Measurements from ENCODE around the gene CASTOR2. TPM values are rescaled to one million over a fixed set of nuclear protein-coding genes. Genes with fewer than 3 reads are reported as not detected.

CASTOR2 gene
- total RNA-seq, 1 experiment from 2014 or later = 41.1 TPM

DNA sequence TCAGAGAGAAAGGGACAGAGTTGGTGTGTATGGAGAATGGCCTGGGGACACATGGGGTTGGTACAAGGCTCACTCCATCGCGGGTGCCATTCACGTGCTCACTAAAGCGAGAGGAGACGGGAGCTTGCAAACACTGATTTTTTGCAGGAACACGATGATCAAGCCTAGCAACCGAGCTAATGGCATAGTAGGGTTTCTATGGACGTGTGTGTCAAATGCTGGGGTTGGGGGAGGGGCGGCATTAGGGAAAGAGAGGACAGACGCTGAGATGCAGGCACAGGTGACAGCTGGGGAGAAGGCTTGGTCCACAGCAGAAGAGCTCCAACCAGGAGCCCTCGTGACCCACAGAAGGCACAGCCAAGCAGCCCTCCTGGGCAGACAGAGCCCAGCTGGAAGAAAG lies 75.2 kb downstream of the CASTOR2 start:
- no peaks in the 10 kb centered on the region for H3K9me3 ChIP-seq (ENCODE audit: control insufficient read depth, insufficient read depth, low read depth, low read length)
- ATAC-seq (no peak), DNase-seq (ENCODE audit: low read depth, low spot score) (no peak)
- no peak overlapping the region for H3K4me3 ChIP-seq (ENCODE audit: low read depth in 2 of 2, low read length in 2 of 2)
- intact Hi-C loops (cut with micrococcal nuclease; ENCODE audit: unreplicated experiment) = no loop called here
- no peaks in the 10 kb centered on the region for H3K4me1 ChIP-seq (ENCODE audit: control insufficient read depth, insufficient read depth, low read length)
- BruUV-seq (replicated peaks) = no TSS peak
- H3K36me3 ChIP-seq (ENCODE audit: control insufficient read depth, insufficient read depth, low read length) = no peaks in the 10 kb centered on the region; the same call in 1 of the 2 replicates
- ChIA-PET CTCF (no interaction called here), POLR2A (no interaction called here)
- no peak overlapping the region for H3K27ac ChIP-seq (ENCODE audit: low read length)
- in situ Hi-C loops (cut with HindIII; ENCODE audit: low pct_unique_long_range_greater_than_20kb, low sequenced_read_pairs) = no loop called here
- TF ChIP-seq POLR2AphosphoS5 (IDR thresholded peaks at IDR 0.05; ENCODE audit: low read depth, low read length) (no peak), SIN3A (IDR thresholded peaks at IDR 0.05; ENCODE audit: borderline replicate concordance, insufficient read depth, low read depth, low read length) (no peak), TCF7L2 (IDR thresholded peaks at IDR 0.05; ENCODE audit: low read depth, low read length) (no peak), CTCF (IDR thresholded peaks at IDR 0.05) (no peak)
- TF ChIP-seq, protein P1, sequence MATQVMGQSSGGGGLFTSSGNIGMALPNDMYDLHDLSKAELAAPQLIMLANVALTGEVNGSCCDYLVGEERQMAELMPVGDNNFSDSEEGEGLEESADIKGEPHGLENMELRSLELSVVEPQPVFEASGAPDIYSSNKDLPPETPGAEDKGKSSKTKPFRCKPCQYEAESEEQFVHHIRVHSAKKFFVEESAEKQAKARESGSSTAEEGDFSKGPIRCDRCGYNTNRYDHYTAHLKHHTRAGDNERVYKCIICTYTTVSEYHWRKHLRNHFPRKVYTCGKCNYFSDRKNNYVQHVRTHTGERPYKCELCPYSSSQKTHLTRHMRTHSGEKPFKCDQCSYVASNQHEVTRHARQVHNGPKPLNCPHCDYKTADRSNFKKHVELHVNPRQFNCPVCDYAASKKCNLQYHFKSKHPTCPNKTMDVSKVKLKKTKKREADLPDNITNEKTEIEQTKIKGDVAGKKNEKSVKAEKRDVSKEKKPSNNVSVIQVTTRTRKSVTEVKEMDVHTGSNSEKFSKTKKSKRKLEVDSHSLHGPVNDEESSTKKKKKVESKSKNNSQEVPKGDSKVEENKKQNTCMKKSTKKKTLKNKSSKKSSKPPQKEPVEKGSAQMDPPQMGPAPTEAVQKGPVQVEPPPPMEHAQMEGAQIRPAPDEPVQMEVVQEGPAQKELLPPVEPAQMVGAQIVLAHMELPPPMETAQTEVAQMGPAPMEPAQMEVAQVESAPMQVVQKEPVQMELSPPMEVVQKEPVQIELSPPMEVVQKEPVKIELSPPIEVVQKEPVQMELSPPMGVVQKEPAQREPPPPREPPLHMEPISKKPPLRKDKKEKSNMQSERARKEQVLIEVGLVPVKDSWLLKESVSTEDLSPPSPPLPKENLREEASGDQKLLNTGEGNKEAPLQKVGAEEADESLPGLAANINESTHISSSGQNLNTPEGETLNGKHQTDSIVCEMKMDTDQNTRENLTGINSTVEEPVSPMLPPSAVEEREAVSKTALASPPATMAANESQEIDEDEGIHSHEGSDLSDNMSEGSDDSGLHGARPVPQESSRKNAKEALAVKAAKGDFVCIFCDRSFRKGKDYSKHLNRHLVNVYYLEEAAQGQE (IDR thresholded peaks at IDR 0.05; ENCODE audit: insufficient read depth in 1 of 2, low read depth in 2 of 2, low read length in 1 of 2) = no peak
- no peaks in the 10 kb centered on the region for H3K27me3 ChIP-seq (ENCODE audit: control insufficient read depth, insufficient read depth, low read length)

GRCh38 chr7:75040512-75040911 lies 76.0 kb downstream of the CASTOR2 start:
- DNase-seq (ENCODE audit: low read depth, low spot score) (no peak), ATAC-seq (no peak)
- H3K4me3 ChIP-seq (ENCODE audit: low read depth in 2 of 2, low read length in 2 of 2) = no peak overlapping the region
- BruUV-seq (replicated peaks) = no TSS peak
- no peaks in the 10 kb centered on the region for H3K9me3 ChIP-seq (ENCODE audit: control insufficient read depth, insufficient read depth, low read depth, low read length)
- no peaks in the 10 kb centered on the region for H3K27me3 ChIP-seq (ENCODE audit: control insufficient read depth, insufficient read depth, low read length)
- POLR2A ChIA-PET = no interaction called here
- no peaks in the 10 kb centered on the region for H3K4me1 ChIP-seq (ENCODE audit: control insufficient read depth, insufficient read depth, low read length)
- CTCF ChIA-PET = no interaction called here
- TF ChIP-seq TCF7L2 (IDR thresholded peaks at IDR 0.05; ENCODE audit: low read depth, low read length) (no peak), CTCF (IDR thresholded peaks at IDR 0.05) (no peak), POLR2AphosphoS5 (IDR thresholded peaks at IDR 0.05; ENCODE audit: low read depth, low read length) (no peak), SIN3A (IDR thresholded peaks at IDR 0.05; ENCODE audit: borderline replicate concordance, insufficient read depth, low read depth, low read length) (no peak)
- TF ChIP-seq, protein P1 (IDR thresholded peaks at IDR 0.05; ENCODE audit: insufficient read depth in 1 of 2, low read depth in 2 of 2, low read length in 1 of 2) = no peak
- H3K36me3 ChIP-seq (ENCODE audit: control insufficient read depth, insufficient read depth, low read length) = no peaks in the 10 kb centered on the region; the same call in 1 of the 2 replicates
- in situ Hi-C loops (cut with HindIII; ENCODE audit: low pct_unique_long_range_greater_than_20kb, low sequenced_read_pairs) (no loop called here), intact Hi-C loops (cut with micrococcal nuclease; ENCODE audit: unreplicated experiment) (no loop called here)
- H3K27ac ChIP-seq (ENCODE audit: low read length) = no peak overlapping the region

All from Panc1 (cell line).